Measurements from ENCODE around the gene ARHGAP44. TPM values are rescaled to one million over a fixed set of nuclear protein-coding genes. Genes with fewer than 3 reads are reported as not detected.
A peak's percentile ranks its signal among the peaks of the same experiment; 100 is the strongest.

The ARHGAP44 gene
- total and polyA plus RNA-seq, 2 donors (not counting 1 experiment from before 2014, with no cell fraction given): 0.78 to 11.6 TPM

DNA sequence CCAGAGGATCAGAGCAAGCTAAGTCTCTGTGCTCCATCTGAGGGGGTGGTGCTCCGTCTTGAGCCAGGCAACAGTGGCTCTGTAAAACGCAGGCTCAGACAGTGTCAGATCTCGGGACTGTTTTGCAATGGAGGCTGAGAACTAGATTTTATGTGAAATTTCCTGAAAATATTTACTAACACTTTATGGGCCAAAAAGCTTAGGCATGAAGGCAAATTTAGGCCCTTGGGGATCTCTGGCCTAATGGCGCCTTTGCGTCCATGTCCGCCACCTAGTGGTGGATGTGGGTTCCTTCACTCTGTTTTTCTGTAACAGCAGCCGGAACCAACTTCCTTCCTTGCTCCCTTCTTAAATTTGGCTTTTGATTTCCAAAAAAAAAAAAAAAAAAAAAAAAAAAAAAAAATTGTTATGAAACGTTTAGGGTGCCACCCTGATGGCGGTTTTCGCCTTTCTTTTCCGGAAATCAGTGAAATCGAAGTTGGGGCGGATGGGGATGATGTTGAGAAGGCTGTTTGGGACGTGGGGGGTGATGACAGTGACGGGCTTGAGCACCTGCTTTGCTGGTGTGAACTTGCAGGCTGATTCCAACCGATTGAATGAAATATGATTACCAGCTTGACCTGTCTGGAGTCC, 242.5 kb downstream of the ARHGAP44 start:
- H3K4me1 Mint-ChIP-seq: peaks cover 6% of the 10 kb centered on the region
- Histone ChIP-seq H3K27ac (ENCODE audit: low read length in 2 of 2) (no peak overlapping the region), H3K9me3 (ENCODE audit: control extremely low read depth in 1 of 3, control insufficient read depth in 2 of 3, insufficient read depth in 1 of 3, low read length in 2 of 3) (peaks cover 0 to 6% (median 0%) of the 10 kb centered on the region in 3 donors), H3K79me2 (ENCODE audit: control insufficient read depth, insufficient read depth, low read length) (no peaks in the 10 kb centered on the region), H3K4me1 (ENCODE audit: control insufficient read depth in 2 of 2, insufficient read depth in 2 of 2, low read length in 2 of 2) (peaks cover 0 to 5% of the 10 kb centered on the region in 2 donors), H3K4me2 (replicated peaks; ENCODE audit: low read depth, low read length, poor library complexity, severe bottlenecking) (peak overlapping the region; percentile 62), H2AFZ (ENCODE audit: insufficient read depth, low read depth, low read length, poor library complexity, severe bottlenecking) (peak overlapping the region; percentile 76), H3K36me3 (replicated peaks in 1 of 2; ENCODE audit: control extremely low read depth in 1 of 2, control insufficient read depth in 1 of 2, extremely low read depth in 1 of 2, insufficient read depth in 2 of 2, low read length in 1 of 2) (no peaks in the 10 kb centered on the region), H3K9ac (ENCODE audit: low read length) (no peak overlapping the region), H3K27me3 (replicated peaks in 1 of 4; ENCODE audit: control extremely low read depth in 1 of 4, control insufficient read depth in 3 of 4, insufficient read depth in 4 of 4, low read length in 3 of 4) (peaks cover 0 to 3% (median 0%) of the 10 kb centered on the region in 4 experiments), H4K20me1 (ENCODE audit: control insufficient read depth, insufficient read depth, low read length, poor library complexity, severe bottlenecking) (no peaks in the 10 kb centered on the region), H3K4me3 (ENCODE audit: control extremely low read depth in 1 of 5, extremely low read depth in 1 of 5, insufficient read depth in 1 of 5, low read depth in 2 of 5, low read length in 4 of 5) (peak overlapping the region in 2 of 5 experiments; percentile 27 to 36)
- ATAC-seq (ENCODE audit: low read depth) (peak; percentile 73), DNase-seq (peak; percentile 68)
- TF ChIP-seq EZH2 (IDR thresholded peaks at IDR 0.05; ENCODE audit: borderline replicate concordance, insufficient read depth, low read depth, low read length, poor library complexity, severe bottlenecking): no peak
- TF ChIP-seq, protein P1, sequence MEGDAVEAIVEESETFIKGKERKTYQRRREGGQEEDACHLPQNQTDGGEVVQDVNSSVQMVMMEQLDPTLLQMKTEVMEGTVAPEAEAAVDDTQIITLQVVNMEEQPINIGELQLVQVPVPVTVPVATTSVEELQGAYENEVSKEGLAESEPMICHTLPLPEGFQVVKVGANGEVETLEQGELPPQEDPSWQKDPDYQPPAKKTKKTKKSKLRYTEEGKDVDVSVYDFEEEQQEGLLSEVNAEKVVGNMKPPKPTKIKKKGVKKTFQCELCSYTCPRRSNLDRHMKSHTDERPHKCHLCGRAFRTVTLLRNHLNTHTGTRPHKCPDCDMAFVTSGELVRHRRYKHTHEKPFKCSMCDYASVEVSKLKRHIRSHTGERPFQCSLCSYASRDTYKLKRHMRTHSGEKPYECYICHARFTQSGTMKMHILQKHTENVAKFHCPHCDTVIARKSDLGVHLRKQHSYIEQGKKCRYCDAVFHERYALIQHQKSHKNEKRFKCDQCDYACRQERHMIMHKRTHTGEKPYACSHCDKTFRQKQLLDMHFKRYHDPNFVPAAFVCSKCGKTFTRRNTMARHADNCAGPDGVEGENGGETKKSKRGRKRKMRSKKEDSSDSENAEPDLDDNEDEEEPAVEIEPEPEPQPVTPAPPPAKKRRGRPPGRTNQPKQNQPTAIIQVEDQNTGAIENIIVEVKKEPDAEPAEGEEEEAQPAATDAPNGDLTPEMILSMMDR (IDR thresholded peaks at IDR 0.05): peak; percentile 86
- H3K27ac Mint-ChIP-seq: no peak overlapping the region
- intact Hi-C loops (cut with micrococcal nuclease): loop anchor here (5.0 kb wide), 1 partner anchor 1270 kb away; the partner anchor contains the start of gene HS3ST3B1
- POLR2A ChIA-PET: no interaction called here
- H3K9me3 Mint-ChIP-seq (ENCODE audit: insufficient read depth): no peaks in the 10 kb centered on the region
- WGBS (ENCODE audit: insufficient coverage): 40% methylated on average over 10 of the region's 16 CpGs
- H3K27me3 Mint-ChIP-seq: peaks cover 19% of the 10 kb centered on the region
- H3K4me3 Mint-ChIP-seq: peak overlapping the region; percentile 66
- CTCF ChIA-PET: interaction anchor here (0.7 to 8.3 kb wide), 15 partner anchors 8 to 1116 kb away, joined by 3 to 180 read pairs (median 4); partner anchors contain the start of gene ELAC2

DNA sequence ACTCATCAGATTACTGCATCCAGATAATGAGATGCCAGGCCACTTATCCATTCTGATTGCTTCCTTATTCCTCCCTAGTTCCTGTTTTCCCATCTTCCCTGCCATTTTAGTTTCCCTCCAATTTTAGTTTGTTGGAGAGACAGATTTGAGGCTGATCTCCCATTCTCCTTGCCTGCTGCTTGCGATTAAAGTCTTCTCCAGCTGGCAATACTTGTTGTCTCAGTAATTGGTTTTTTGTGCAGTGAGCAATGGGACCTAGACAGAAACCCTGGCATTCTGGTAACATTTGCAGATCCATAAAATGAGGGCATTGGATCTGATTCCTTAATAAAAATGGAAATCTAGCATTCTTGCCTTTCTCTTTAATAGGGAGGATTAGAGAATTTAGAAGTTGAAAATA, 246.1 kb downstream of the ARHGAP44 start:
- H3K4me3 ChIP-seq (ENCODE audit: control extremely low read depth in 1 of 5, extremely low read depth in 1 of 5, insufficient read depth in 1 of 5, low read depth in 2 of 5, low read length in 4 of 5): no peak overlapping the region
- H3K4me1 ChIP-seq (ENCODE audit: control insufficient read depth in 2 of 2, insufficient read depth in 2 of 2, low read length in 2 of 2): peaks cover 0 to 5% of the 10 kb centered on the region in 2 donors
- intact Hi-C loops (cut with micrococcal nuclease): no loop called here
- TF ChIP-seq EZH2 (IDR thresholded peaks at IDR 0.05; ENCODE audit: borderline replicate concordance, insufficient read depth, low read depth, low read length, poor library complexity, severe bottlenecking): no peak
- TF ChIP-seq, protein P1 (IDR thresholded peaks at IDR 0.05): no peak
- no peak overlapping the region for H2AFZ ChIP-seq (ENCODE audit: insufficient read depth, low read depth, low read length, poor library complexity, severe bottlenecking)
- Mint-ChIP-seq H3K27me3 (peaks cover 23% of the 10 kb centered on the region), H3K4me3 (no peak overlapping the region), H3K27ac (no peak overlapping the region), H3K9me3 (ENCODE audit: insufficient read depth) (no peaks in the 10 kb centered on the region), H3K4me1 (peaks cover 6% of the 10 kb centered on the region)
- no peaks in the 10 kb centered on the region for H3K36me3 ChIP-seq (replicated peaks in 1 of 2; ENCODE audit: control extremely low read depth in 1 of 2, control insufficient read depth in 1 of 2, extremely low read depth in 1 of 2, insufficient read depth in 2 of 2, low read length in 1 of 2)
- H4K20me1 ChIP-seq (ENCODE audit: control insufficient read depth, insufficient read depth, low read length, poor library complexity, severe bottlenecking): no peaks in the 10 kb centered on the region
- no peak for DNase-seq
- no peaks in the 10 kb centered on the region for H3K27me3 ChIP-seq (replicated peaks in 1 of 4; ENCODE audit: control extremely low read depth in 1 of 4, control insufficient read depth in 3 of 4, insufficient read depth in 4 of 4, low read length in 3 of 4)
- peaks cover 0 to 6% (median 0%) of the 10 kb centered on the region in 3 donors for H3K9me3 ChIP-seq (ENCODE audit: control extremely low read depth in 1 of 3, control insufficient read depth in 2 of 3, insufficient read depth in 1 of 3, low read length in 2 of 3)
- H3K79me2 ChIP-seq (ENCODE audit: control insufficient read depth, insufficient read depth, low read length): no peaks in the 10 kb centered on the region
- no peak for ATAC-seq (ENCODE audit: low read depth)
- no peak overlapping the region for H3K9ac ChIP-seq (ENCODE audit: low read length)
- ChIA-PET CTCF (no interaction called here), POLR2A (no interaction called here)
- H3K4me2 ChIP-seq (replicated peaks; ENCODE audit: low read depth, low read length, poor library complexity, severe bottlenecking): no peak overlapping the region
- no CpG with 5 or more reads among the region's 1 CpG for WGBS (ENCODE audit: insufficient coverage)
- no peak overlapping the region for H3K27ac ChIP-seq (ENCODE audit: low read length in 2 of 2)

Data from B cell (primary cell).